Measurements from ENCODE around the gene ETV4. TPM values are rescaled to one million over a fixed set of nuclear protein-coding genes. Genes with fewer than 3 reads are reported as not detected.

ETV4 gene
- total and polyA plus RNA-seq, 2 of the 13 experiments (the other 11 are each of a cell fraction or from before 2014, with no cell fraction given) = 128 to 330 TPM

- TF ChIP-seq GLMP (CRISPR knock-in tag; IDR thresholded peaks at IDR 0.05; ENCODE audit: borderline replicate concordance) (no peak), ZBTB43 (CRISPR knock-in tag; conservative IDR thresholded peaks at IDR 0.05) (no peak; the same call in 1 of the 2 replicates), CREB1 (IDR thresholded peaks at IDR 0.05) (peak; percentile 60; the same call in 1 of the 2 replicates), CREB1 (CRISPR knock-in tag; IDR thresholded peaks at IDR 0.05) (no peak), NKX3-1 (CRISPR knock-in tag; IDR thresholded peaks at IDR 0.05) (no peak), ZNF530 (CRISPR knock-in tag; IDR thresholded peaks at IDR 0.05; ENCODE audit: low read depth) (no peak), ZNF468 (CRISPR knock-in tag; IDR thresholded peaks at IDR 0.05) (no peak), DZIP1 (CRISPR knock-in tag; IDR thresholded peaks at IDR 0.05) (no peak), ZNF549 (CRISPR knock-in tag; IDR thresholded peaks at IDR 0.05) (no peak), ZNF282 (IDR thresholded peaks at IDR 0.05; ENCODE audit: partially characterized antibody) (no peak), AGO2 (optimal IDR thresholded peaks at IDR 0.05; ENCODE audit: low read depth, low read length) (no peak), TSC22D2 (CRISPR knock-in tag; IDR thresholded peaks at IDR 0.05; ENCODE audit: borderline replicate concordance) (no peak), ZUFSP (CRISPR knock-in tag; IDR thresholded peaks at IDR 0.05; ENCODE audit: borderline replicate concordance) (no peak), ZNF335 (CRISPR knock-in tag; IDR thresholded peaks at IDR 0.05) (no peak), SUZ12 (IDR thresholded peaks at IDR 0.05; ENCODE audit: low read depth, low read length) (no peak), KDM3A (CRISPR knock-in tag; IDR thresholded peaks at IDR 0.05; ENCODE audit: low read depth) (no peak; the same call in 1 of the 2 replicates), SALL2 (CRISPR knock-in tag; IDR thresholded peaks at IDR 0.05) (no peak), HNRNPLL (IDR thresholded peaks at IDR 0.05; ENCODE audit: low read depth, low read length, poor library complexity, severe bottlenecking) (no peak), IRF2 (CRISPR knock-in tag; IDR thresholded peaks at IDR 0.05) (no peak)
Observed at GRCh38 chr17:43578699-43579565, 32.8 kb upstream of the ETV4 start (continued).
